Measurements from ENCODE around the gene RBM46. TPM values are rescaled to one million over a fixed set of nuclear protein-coding genes. Genes with fewer than 3 reads are reported as not detected.

RBM46 gene
- total and polyA plus RNA-seq, 8 donors: 0.04 to 0.06 (median 0.05) TPM; not detected in 5

DNA sequence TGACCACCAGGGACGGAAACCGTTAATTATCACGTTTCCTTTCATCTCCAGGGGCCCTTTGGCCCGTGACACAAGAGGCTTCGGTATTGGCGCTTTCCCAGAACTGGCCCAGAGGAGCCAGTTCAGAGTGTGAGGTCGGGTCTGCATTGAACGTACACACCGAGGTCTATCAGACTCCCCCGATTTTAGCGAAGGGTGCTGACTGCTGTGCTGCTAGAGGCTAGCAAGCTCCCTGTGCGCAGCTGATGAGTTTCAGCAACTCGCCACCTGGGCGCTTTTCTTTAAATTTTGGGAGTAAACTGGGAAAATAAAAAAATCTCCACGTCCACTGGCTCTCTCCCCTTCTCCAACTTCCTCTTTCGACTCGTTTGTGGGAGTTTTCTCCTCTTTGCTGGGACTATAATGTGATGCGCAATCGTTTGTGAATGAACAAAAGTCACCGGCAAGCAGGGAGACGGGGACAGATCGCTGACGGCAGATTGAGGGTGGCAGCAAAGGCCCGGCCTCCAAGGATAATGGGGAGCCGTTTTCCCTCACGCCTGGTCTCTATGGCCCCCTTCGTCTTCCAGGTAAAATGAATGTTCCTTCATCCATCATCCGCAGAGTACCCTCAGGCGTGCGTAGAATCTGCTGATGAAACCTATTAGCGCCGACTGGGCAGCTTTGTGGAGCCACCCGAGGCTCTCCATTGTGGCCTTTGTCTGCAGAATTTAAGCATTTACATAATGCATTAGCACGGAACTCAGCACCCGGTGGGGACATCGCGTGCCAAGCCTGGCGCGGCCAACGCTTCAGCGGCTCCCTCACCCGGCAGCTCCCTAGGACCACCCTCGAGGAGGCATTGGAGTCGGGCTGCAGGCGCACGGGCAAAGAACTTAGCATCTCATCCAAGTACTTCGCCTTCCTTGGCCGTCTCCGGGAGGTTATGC is 38.9 kb upstream of the RBM46 start:
- Histone ChIP-seq H3K4me3 (peak overlapping the region in 2 of 4 donors; percentile 60 to 70), H3K4me1 (peaks cover 0 to 7% (median 4%) of the 10 kb centered on the region in 3 donors), H3K9me3 (no peaks in the 10 kb centered on the region), H3K27ac (no peak overlapping the region), H3K27me3 (no peaks in the 10 kb centered on the region), H3K36me3 (no peaks in the 10 kb centered on the region)
- intact Hi-C loops (cut with DNase I): no loop called here
- 17 to 20% methylated on average over 49 of the region's 49 CpGs for WGBS, 2 donors
- TF ChIP-seq, protein P1, sequence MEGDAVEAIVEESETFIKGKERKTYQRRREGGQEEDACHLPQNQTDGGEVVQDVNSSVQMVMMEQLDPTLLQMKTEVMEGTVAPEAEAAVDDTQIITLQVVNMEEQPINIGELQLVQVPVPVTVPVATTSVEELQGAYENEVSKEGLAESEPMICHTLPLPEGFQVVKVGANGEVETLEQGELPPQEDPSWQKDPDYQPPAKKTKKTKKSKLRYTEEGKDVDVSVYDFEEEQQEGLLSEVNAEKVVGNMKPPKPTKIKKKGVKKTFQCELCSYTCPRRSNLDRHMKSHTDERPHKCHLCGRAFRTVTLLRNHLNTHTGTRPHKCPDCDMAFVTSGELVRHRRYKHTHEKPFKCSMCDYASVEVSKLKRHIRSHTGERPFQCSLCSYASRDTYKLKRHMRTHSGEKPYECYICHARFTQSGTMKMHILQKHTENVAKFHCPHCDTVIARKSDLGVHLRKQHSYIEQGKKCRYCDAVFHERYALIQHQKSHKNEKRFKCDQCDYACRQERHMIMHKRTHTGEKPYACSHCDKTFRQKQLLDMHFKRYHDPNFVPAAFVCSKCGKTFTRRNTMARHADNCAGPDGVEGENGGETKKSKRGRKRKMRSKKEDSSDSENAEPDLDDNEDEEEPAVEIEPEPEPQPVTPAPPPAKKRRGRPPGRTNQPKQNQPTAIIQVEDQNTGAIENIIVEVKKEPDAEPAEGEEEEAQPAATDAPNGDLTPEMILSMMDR (IDR thresholded peaks at IDR 0.05): no peak
- peak in 3 of 6 donors; percentile 17 to 59 (median 58) for DNase-seq
- no peak for FAIRE-seq
- no peak for ATAC-seq

DNA sequence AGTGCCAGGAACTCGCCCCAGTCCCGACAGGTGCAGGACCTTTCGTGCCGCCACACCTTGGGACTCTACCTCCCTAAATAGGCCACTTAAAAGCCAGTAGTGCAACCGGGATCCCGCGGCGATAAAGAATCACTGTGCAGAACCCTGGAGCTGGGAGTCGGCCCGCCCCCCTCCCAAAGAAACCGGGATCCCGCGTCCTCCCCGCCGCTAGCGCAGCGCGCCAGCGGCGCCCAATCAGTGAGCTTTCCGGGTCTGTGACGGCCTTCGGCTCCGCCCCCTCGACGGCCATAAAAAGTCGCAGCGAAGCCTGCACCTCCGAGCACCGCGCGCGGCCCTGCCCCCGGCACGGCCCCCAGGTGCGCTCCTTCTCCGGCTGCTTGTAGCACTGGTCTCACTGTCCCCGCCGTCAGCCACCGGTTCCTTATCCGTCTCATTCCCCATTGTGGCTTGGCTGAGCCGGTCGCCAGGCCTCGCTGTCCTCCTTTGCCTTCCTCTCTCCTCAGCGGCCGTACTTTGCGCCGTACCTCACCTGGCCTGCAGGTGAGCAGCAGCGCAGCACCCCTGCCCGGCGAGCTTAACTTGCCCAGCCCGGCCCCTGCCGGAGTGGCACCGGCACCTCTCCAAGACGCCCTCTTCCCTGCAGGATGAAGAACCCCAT is 37.3 kb upstream of the RBM46 start, which contains the start of gene LRAT:
TSS of gene LRAT (plus strand) at position 318 of the 658 bp plus-strand sequence. CDS start at position 645, 327 bp downstream.
- H3K9me3 ChIP-seq: no peaks in the 10 kb centered on the region
- peak within 1 kb of the TSS in 1 of 4 donors; percentile 24 for H3K27ac ChIP-seq
- no peaks in the 10 kb centered on the region for H3K27me3 ChIP-seq
- DNase-seq (peak; percentile 76 to 89 (median 80)), FAIRE-seq (no peak), ATAC-seq (peak; percentile 94 to 97 (median 96))
- intact Hi-C loops (cut with DNase I): no loop called here
- H3K4me1 ChIP-seq: peaks cover 0 to 7% (median 4%) of the 10 kb centered on the region in 3 donors
- TF ChIP-seq, protein P1 (IDR thresholded peaks at IDR 0.05): peak in 3 of 4 donors; percentile 14 to 35 (median 33)
- peak within 1 kb of the TSS; percentile 34 to 70 (median 52) for H3K4me3 ChIP-seq
- H3K36me3 ChIP-seq: no peaks in the 10 kb centered on the region
- WGBS, 2 donors: 0 to 1% methylated on average over 55 of the region's 55 CpGs

DNA sequence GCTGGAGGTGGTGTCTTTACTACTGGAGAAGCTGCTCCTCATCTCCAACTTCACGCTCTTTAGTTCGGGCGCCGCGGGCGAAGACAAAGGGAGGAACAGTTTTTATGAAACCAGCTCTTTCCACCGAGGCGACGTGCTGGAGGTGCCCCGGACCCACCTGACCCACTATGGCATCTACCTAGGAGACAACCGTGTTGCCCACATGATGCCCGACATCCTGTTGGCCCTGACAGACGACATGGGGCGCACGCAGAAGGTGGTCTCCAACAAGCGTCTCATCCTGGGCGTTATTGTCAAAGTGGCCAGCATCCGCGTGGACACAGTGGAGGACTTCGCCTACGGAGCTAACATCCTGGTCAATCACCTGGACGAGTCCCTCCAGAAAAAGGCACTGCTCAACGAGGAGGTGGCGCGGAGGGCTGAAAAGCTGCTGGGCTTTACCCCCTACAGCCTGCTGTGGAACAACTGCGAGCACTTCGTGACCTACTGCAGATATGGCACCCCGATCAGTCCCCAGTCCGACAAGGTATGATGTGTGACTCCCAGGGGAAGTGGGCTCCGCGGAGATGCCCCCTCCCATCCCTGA is 36.6 kb upstream of the RBM46 start:
- Histone ChIP-seq H3K4me1 (peaks cover 0 to 7% (median 4%) of the 10 kb centered on the region in 3 donors), H3K4me3 (peak overlapping the region; percentile 34 to 70 (median 52)), H3K9me3 (no peaks in the 10 kb centered on the region), H3K27ac (peak overlapping the region in 1 of 4 donors; percentile 24), H3K27me3 (no peaks in the 10 kb centered on the region), H3K36me3 (no peaks in the 10 kb centered on the region)
- DNase-seq (peak in 4 of 6 donors; percentile 12 to 60 (median 36)), ATAC-seq (peak; percentile 5 to 18 (median 10)), FAIRE-seq (no peak)
- TF ChIP-seq, protein P1 (IDR thresholded peaks at IDR 0.05): no peak
- intact Hi-C loops (cut with DNase I): no loop called here
- WGBS, 2 donors: 3 to 6% methylated on average over 31 of the region's 31 CpGs

DNA sequence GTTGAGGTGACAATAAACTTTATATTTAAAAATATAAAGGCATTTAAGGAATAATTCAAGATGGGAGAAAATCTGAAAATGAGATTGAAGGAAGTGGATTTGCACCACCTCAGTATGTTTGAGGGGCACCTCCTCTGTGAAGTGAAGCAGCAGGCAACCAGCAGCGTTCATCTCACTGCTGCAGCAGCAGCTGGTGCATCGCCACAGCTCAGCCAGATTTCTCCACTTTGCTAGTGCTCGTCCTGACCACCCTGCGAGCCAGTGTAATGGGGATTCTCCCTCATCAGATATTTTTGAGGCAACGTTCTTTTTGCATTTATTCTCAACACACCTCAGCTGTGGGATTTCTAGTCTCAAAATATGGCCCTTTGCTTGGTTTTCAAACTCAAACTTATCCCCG is 23.4 kb upstream of the RBM46 start:
- 66 to 71% methylated on average over 6 of the region's 6 CpGs for WGBS, 2 donors
- H3K36me3 ChIP-seq: no peaks in the 10 kb centered on the region
- no peak for DNase-seq
- H3K4me1 ChIP-seq: no peaks in the 10 kb centered on the region
- no peaks in the 10 kb centered on the region for H3K27me3 ChIP-seq
- intact Hi-C loops (cut with DNase I): no loop called here
- H3K9me3 ChIP-seq: no peaks in the 10 kb centered on the region
- no peak for ATAC-seq
- H3K27ac ChIP-seq: no peak overlapping the region
- no peak for FAIRE-seq
- no peak overlapping the region for H3K4me3 ChIP-seq
- TF ChIP-seq, protein P1 (IDR thresholded peaks at IDR 0.05): no peak

Data from pancreas (tissue), 10 donors.